Stimulated activated naive CD4-positive, alpha-beta T cell (primary cell): ENCODE measurements around the gene SLC1A5.
A peak's percentile ranks its signal among the peaks of the same experiment; 100 is the strongest.
"Not testable (repeated sequence)": the region's sequence is repeated elsewhere in the genome, so short reads cannot be mapped to it uniquely, and the experiment has no call there.

Experiments
- DNase-seq, 6 experiments: peaks; one replicate each; lab custom pipeline; 2025; lab: John Stamatoyannopoulos, UW

SLC1A5 gene

DNA sequence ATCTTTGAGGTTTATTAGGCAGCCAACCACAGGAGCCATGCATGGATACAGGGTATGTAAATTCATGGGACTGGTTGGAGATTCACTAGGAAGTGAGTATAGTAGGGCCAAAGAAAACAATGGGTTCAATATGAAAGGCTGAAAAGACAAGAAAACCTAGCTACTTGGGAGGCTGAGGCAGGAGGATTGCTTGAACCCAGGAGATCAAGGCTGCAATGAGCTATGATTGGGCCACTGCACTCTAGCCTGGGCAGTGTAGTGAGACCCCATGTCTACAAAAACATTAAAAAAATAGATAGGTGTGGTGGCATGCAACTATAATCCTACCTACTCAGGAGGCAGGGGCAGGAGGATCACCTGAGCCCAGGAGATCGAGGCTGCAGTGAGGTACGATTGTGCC lies 10.3 kb upstream of the SLC1A5 start:
- DNase-seq, result no peak

DNA sequence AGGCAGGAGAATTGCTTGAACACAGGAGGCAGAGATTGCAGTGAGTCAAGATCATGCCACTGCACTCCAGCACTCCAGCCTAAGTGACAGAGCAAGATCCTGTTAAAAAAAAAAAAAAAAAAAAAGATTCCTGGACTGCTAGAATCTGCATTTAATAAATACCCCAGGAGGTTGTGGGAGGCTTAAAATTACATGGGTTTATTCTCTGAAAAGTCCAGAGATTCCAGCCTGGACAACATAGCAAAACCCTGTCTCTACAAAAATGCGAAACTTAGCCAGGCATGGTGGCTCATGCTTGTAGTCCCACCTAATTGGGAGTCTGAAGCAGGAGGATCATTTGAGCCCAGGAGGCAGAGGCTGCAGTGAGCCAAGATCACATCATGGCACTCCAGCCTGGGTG lies 9.5 kb upstream of the SLC1A5 start:
- DNase-seq, result no peak

DNA sequence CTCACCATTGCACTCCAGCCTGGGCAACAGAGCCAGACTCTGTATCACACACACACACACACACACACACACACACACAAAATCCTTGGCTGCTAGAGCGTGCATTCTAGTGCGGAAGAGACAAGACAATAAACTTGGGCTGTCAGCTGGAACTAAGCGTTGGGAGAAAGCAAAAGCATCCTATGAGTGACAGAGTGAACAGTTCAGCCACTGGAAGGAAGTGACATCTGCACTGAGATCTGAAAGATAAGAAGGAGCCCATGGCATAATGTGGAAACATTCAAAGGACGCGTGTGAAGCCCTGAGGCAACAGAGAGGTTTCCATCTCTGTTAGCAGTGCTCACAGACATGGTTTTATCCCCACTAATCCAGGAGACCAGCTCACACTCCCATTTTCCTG lies 3.5 kb upstream of the SLC1A5 start:
- DNase-seq, result peak in 4 of 6 experiments; percentile 17 to 71 (median 61)

DNA sequence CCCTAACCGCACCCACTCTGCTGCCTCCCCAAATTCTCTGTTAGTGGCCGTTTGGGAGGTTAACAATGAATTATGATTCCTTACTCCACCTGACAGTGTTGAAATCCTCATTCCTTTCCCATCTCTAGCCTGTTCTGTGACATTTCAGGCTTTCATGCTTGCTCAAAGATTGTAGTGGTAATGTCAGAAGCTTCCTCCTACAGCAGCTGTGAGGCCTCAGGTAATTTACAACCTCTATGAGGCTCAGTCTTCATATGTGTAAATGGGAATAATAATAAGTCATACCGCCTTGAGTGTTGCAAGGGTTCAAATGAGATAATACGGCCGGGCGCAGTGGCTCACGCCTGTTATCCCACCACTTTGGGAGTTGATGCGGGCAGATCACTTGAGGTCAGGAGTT lies 977 bp upstream of the SLC1A5 start:
- no peak for DNase-seq

DNA sequence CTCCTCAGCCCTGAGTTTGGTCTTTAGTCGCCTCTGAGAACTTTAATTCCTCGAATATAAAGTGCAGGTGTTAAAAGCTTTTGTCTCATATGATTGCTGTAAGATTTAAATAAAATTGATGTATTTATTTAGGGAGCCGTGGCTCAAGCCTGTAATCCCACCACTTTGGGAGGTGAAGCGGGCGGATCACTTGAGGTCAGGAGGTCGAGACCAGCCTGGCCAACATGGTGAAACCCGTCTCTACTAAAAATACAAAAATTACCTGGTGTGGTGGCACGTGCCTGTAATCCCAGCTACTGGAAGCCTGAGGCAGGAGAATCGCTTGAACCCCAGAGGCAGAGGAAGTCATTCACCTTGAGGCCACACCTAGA lies 559 bp upstream of the SLC1A5 start:
- DNase-seq, result no peak

DNA sequence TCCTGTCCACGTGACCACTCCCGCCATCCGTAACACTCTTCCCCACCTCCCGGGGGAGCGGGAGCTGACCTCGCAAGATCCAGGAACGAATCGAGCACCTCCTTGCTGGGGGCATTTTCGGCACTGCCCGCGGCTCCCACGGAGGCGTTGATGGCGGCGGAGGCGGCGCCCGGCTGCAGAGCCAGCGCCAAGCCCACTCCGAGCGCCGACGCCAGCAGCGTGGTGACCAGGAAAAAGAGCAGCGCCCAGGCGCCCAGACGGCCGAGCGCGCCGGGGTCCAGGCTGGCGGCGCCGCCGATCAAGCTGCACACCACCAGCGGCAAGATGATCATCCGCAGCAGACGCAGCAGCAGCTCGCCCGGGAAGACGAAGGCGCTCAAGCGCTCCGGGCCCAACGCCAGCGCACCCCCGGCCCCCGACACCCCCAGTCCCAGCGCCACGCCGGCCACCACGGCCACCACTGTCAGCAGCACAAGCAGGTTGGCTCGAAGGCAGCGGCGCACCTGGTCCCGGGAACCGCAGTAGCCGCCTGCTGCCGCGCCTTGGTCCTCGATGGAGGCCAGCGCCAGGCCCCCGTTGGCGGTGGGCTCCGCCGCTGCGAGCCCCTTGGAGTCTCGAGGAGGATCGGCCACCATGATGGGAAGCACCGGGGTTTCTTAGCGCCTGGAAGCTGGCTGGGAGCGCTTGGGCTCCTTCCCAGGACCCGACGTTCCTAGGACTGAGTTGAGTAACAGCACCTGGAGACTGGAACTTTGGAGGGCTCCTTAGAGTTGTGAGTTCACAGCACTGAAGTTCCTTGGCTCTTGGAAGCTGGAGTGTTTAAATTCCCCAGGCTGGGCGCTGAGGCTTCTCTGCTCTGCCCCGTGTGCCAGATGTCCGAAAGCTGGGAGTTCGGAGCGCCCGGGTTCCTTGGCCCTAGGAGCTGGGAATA lies 798 bp downstream of the SLC1A5 start:
- DNase-seq, result peak in 2 of 6 experiments; percentile 25 to 61

DNA sequence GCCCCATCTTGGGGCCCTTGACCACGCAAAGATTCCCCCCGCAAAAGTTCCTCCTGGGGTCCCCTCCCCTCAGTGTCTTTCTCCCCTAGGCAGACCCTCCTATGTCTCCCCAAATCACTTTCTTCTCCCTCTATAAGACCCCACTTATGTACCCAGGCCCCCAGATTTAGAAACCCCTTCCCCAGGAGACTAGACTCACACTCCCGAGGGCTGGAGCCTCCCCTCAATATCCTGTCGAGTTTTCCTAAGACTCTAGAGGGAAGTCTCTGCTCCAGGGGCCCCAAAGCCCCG lies 1.4 kb downstream of the SLC1A5 start:
- no peak for DNase-seq

DNA sequence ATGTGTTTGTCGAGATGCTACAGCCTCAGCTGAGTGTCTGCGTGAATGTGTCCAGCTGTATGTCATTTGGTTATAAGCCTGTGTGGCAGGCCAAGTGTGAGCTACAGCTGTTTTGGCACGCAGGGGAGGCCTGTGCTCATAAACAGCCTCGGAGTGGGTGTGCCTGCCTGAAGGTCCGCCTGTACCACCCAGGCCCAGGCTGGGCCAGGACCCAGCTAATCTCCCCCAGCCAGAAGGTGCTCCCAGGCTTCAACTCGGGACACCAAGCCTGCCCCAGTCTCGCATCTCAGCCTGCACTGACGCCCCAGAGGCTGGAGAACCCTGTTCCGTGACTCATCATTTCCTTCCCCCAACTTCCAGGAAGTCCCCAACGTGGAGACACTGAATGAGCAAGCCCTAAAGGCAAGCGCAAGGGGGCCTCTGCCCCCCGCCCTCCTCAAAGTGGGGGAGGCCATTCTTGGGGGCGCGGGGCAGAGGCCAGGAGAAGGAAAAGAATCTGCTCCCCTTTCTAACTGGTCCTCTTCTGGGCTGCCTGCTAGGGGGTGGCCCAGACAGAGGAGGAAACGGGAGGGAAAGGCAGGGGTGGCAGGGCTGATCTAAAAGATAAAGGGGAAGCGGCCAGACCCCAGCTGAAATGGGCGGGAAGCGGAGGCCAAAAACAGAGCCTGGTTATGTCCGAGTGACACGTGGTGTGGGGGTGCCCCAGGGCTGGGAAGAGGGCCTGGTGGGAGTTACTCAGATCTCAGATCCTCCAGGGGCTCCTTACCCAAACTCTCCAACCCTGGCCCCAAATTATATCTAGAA lies 2.0 kb downstream of the SLC1A5 start:
- DNase-seq, result peak; percentile 34 to 65 (median 56)

DNA sequence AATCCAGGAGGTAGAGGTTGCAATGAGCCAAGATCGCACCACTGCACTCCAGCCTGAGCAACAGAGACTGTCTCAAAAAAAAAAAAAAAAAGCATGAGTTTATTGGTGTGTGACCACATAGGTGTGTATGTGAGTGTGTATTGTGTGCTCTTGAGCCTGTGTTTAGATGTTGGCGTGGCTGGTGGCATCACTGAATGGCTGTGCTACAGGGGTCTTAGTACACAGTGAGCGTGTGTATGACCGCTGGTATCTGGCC lies 2.5 kb downstream of the SLC1A5 start:
- DNase-seq, result no peak

DNA sequence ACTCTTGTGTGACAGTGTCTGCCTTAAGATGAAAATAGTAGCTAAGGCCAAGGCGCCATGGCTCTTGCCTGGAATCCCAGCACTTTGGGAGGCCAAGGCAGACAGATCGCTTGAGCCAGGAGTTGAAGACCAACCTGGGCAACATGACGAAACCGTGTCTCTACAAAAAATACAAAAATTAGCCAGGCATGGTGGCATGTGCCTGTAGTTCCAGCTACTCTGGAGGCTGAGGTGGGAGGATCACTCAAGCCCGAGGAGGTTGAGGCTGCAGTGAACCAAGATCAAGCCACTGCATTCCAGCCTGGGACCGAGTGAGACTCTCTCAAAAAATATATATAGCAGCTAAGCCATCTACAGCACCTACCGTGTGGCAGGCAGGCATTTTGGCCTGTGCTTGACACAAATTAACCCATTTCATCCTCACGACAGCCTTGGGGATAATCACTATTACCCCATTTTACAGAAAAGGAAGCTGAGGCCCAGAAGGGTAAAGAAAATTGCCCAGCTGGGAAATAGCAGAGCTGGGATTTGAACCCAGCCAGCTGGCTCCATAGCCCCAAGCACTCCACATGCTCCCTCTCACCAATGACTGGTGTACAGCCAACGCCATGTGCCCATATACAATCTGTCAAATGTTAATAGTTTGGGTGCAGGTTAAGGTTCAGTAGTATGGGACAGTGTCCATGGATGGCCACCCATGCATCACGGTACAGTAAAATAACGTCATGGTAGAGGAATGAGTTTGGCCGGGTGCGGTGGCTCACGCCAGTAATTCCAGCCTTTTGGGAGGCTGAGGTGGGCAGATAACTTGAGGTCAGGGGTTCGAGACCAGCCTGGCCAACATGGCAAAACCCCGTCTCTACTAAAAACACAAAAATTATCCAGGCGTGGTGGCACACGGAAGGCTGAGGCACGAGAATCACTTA lies 3.1 kb downstream of the SLC1A5 start:
- no peak for DNase-seq

DNA sequence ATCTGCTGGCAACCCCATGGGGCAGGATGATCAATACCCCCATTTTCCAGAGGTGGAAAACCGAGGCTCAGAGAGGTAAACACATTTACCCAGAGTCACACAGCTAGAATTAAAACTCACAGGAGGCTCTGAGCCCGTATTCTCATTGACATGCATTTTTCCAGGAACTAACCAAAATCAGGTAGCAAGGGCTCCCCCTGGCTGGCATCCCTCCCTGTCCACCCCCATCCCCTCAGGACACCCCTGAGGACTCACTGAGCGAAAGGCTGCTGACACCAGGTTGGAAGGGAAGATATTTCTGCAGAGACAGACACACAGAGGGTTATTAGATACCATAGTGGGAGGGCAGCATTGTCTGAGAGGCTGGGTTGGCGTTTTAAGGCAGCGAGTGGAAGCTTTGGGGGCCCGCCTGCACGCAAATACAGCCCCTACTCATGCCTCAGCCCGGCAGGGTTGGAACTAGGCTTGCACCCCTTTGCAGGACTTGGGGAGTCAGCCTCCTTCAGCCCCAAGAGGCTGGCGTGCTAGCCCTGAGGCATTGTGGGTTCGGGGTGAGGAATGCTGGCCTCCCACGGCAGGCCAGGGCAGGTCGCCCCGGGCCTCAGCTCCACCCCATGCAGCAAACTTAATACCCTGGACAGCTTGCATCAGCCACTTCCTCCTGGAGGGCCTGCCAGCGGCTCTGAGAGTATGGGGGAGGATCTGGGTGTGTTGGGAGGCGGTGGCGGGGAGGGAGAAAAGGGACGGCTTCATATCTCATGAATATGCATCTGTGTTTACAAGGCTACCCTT lies 3.9 kb downstream of the SLC1A5 start:
- no peak for DNase-seq

DNA sequence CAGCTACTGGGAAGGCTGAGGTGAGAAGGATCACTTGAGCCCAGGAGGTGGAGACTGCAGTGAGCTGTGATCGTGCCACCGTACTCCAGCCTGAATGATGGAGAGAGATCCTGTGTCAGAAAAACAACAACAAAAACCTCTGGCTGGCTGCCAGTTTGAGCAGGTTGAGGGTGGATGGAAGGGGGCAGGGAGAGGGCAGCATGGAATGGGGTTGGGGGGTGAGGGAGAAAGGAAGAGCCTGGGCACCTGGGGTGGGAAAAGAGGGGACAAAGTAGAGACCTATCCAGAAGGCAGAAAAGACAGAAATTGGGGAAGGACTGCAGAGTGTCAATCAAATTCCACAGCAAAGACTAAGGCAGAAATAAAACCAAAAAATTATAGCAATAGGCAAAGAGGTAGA lies 4.7 kb downstream of the SLC1A5 start:
- DNase-seq, result no peak

DNA sequence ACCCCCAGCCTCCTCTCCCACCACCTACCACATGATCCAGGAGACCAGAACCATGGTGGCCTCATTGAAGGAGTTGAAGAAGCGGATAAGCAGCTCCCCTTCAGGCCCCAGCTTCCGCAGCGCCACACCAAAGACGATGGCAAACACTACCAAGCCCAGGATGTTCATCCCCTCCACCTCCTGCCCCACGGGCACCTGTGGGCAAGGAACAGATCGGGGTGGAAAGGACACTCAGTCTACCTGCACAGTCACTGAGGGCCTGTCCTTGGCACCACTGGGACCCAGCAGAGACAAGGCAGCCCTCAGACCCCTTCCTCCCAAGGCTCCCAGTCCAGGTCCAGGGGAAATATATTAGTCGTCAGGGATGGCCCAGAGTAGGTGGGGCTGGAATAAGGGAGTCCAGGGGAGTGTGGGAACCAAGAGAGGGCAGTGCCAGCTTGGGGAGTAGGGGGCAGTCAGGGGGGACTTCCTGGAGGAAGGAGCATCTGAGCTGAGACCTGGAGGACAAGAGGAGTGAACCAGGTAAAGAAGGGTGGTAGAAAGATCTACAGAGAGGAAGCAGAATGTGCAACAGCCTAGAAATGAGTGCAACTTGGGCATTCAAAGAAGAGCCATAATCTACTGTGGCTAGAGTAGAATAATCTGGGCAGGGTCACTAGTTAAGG lies 5.9 kb downstream of the SLC1A5 start:
- DNase-seq, result no peak

DNA sequence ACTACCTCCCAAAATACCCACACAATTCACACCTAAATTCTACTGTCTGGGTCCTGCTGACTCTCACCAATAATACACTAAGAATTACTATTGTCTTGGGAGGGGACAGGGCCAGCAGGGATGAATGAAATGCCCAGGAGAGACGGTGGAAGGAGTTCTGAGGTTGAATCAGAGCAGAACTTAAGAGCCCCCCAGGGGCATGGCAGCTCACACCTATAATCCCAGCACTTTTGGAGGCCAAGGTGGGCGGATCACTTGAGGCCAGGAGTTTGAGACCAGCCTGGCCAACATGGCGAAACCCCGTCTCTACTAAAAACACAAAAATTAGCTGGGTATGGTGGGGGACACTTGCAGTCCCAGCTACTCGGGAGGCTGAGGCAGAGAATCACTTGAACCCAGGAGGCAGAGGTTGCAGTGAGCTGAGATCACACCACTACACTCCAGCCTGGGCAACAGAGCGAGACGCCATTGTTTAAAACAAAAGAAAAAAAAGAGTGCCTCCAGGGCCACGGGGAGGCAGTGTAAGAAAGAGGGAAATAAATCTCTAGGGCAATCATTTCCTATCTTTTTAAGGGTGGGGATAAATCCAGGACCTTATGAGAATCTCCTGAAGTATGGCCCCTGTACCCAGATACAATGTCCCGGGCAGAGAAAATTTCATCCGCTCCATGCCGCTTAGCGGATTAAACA lies 10.3 kb downstream of the SLC1A5 start:
- DNase-seq, result not testable (repeated sequence)

DNA sequence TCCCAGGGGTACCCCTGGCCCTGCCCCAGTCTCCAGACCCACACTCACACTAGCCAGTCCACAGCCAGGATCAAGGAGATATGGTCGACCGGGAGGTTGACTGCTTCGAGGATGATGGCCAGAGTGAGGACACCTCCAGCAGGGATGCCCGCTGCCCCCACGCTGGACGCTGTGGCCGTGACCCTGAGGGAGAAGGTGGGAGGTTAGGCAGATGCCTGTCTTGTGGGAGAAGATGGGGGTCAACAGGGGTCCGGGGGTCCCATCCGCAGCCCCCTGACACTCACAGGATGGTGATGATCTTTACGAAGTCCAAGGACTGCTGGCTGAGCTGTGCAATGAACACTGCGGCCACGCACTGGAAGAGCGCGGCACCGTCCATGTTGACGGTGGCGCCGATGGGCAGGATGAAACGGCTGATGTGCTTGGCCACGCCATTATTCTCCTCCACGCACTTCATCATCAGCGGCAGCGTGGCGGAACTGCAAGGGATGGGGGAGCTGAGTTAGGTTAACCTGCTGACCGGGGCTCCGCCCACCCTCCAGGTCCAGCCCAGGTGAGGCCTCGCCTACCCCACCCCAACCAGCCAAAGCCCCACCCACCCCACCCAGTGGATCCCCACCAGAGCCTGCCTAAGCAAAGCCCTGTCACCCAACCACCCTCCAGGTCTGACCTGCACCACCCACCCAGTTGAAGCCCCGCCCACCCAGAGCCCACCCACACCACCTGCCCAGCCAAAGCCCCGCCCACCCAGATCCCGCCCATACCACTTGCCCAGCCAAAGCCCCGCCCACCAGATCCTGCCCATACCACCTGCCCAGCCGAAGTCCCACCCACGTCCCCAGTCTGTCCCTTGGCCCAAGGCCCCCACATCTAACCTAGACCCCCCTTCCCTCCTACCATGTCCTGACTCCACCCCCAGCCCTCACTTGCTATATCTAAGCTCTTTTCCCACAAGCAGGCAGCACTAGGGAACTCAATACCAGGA lies 11.2 kb downstream of the SLC1A5 start:
- no peak for DNase-seq

DNA sequence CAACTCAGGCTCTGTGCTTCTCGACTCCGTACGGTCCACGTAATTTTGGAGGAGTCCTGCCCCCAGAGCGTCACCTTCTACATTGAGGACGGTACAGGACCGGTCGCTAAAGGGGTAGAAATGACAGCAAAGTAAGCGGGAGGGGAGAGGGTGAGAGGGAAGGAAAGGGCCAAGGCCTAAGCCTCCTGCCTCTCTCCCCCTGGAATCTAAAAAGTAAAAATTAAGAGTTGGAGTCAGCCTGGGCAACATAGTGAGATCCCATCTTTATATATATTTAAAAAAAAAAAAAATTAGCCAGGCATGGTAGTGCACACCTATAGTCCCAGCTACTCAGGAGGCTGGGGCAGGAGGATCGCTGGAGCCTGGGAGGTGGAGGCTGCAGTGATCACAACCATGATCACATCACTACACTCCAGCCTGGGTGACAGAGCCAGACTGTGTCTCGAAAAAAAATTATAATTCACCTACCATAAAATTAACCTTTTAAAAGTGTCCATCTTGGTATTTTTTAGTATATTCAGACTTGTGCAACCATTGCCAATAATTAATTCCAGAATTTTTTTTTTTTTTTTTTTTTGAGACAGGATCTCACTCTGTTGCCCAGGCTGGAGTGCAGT lies 12.6 kb downstream of the SLC1A5 start:
- no peak for DNase-seq

DNA sequence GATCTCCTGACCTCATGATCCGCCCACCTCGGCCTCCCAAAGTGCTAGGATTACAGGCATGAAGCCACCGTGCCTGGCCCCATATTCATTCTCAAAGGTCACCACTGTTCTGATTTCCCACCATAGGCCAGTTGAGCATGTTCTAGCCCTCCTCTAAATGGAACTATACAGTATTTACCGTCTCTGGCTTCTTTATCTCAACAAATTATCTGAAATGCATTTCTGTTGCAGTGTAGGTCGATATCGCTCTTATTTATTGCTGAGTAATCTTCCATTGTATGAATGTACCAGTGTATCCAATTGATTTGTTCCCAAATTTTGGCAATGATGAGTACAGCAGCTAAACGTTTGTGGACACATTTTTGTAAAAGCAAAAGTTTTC lies 15.4 kb downstream of the SLC1A5 start:
- DNase-seq, result no peak

DNA sequence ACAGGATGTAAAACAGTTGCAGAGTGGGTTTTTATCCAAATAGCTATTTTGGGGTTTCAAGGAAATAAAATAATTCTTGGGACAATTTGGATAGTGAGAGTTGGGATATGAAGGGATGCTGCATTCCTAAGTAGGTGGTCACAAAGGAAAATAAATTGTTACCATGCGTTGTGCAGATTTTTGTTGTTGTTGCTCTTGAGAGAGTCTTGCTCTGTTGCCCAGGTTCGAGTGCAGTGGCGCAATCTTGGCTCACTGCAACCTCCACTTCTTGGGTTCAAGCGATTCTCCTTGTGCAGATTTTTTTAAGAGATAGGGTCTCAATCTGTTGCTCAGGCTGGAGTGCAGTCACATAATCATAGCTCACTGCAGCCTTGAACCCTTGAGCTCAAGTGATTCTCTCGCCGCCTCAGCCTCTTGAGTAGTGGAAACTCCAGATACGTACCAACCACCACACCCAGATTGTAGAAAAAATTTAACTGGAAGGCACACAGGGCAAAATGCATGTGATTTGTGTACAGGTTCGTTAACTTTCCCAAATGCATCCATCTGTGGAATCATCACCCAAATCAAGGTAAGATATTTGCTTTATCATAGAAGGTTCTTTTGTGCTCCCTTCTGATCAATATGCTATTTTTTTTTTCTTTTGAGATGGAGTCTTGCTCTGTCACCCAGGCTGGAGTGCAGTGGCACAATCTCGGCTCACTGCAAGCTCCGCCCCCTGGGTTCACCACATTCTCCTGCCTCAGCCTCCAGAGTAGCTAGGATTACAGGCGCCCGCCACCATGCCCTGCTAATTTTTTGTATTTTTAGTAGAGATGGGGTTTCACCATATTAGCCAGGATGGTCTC lies 16.0 kb downstream of the SLC1A5 start:
- no peak for DNase-seq
